Transverse colon (tissue), 4 donors: ENCODE data around the gene PDE10A. TPM values are rescaled to one million over a fixed set of nuclear protein-coding genes. Genes with fewer than 3 reads are reported as not detected.

Experiments used
- DNase-seq: peaks from one replicate; pipeline ENCODE4 v3.0.0-alpha.2; 2019
- H3K27ac ChIP-seq, 4 donors: fragments of 200-600 bp; sonication (generic); 2 replicates each; pipeline ENCODE4 v1.5.1; 2016 to 2018; ENCODE audit warnings: inconsistent platforms in 4 of 4
- H3K27me3 ChIP-seq: fragments of 200-600 bp; sonication (generic); 2 replicates; pipeline ENCODE4 v1.5.1; 2017; ENCODE audit warnings: inconsistent platforms
- H3K36me3 ChIP-seq, 4 donors: fragments of 200-600 bp; sonication (generic); 2 replicates each; pipeline ENCODE4 v1.5.1; 2017 to 2019; ENCODE audit warnings: inconsistent platforms in 4 of 4
- H3K4me1 ChIP-seq, 4 donors: fragments of 200-600 bp; sonication (generic); 2 replicates each; pipeline ENCODE4 v1.5.1; 2017 to 2020; ENCODE audit warnings: inconsistent platforms in 4 of 4
- H3K4me3 ChIP-seq, 4 donors: fragments of 200-600 bp; sonication (generic); 1 replicate in 1 of 4; 2 replicates in 3 of 4; pipeline versions ENCODE4 v1.5.1 to v1.6.1; 2017 to 2019; ENCODE audit warnings: inconsistent platforms in 4 of 4
- H3K9me3 ChIP-seq, 2 donors: fragments of 200-600 bp; sonication (generic); 2 replicates each; pipeline ENCODE4 v1.5.1; 2017 to 2019; ENCODE audit warnings: inconsistent platforms in 2 of 2
- EP300 ChIP-seq: sonication (generic); formaldehyde crosslinking; IDR thresholded peaks from one replicate; pipeline ENCODE4 v1.6.1; 2017; ENCODE audit warnings: antibody characterized with exemption, low read depth
- POLR2A ChIP-seq: fragments of 450-650 bp; IDR thresholded peaks from one replicate; pipeline ENCODE4 v1.6.1; 2016; ENCODE audit warnings: antibody characterized with exemption, mild to moderate bottlenecking, moderate library complexity
- POLR2AphosphoS5 ChIP-seq, 3 donors: sonication (generic); formaldehyde crosslinking; IDR thresholded peaks; one replicate each; pipeline ENCODE4 v1.6.1; 2016; ENCODE audit warnings: antibody characterized with exemption in 3 of 3
- WGBS, 2 donors: methylation state at CpG; one replicate each; pipeline ENCODE4 v1.1.5; 2018; ENCODE audit warnings: low coverage in 1 of 2; 5-methylcytosine and 5-hydroxymethylcytosine counted together
- in situ Hi-C, 4 donors: fragments of 200-750 bp; cut with MboI; loops; one replicate each; pipeline versions ENCODE4 v1.15.0 to v1.15.1; 2017; ENCODE audit warnings: low sequenced_read_pairs in 3 of 4, low pct_ligation_motif_present in 1 of 4, low pct_unique_long_range_greater_than_20kb in 1 of 4
- intact Hi-C: fragments of 100-400 bp; cut with DNase I; formaldehyde crosslinking; loops from one replicate; pipeline ENCODE4 v1.15.1; 2023; ENCODE audit warnings: low total_unique reads
- total RNA-seq, 4 donors: library from RNA; depleted of rRNA; stranded (reverse); fragments of >200 nt; gene quantifications; one replicate each; pipeline ENCODE4 v1.1.0, GENCODE V29; 2016
- TF ChIP-seq, protein P1 (sequence below), 5 experiments: fragments of 200-600 bp in 3 of 5; fragments of 450-650 bp in 2 of 5; sonication (generic) in 3 of 5; IDR thresholded peaks; 1 replicate in 2 of 5; 2 replicates in 3 of 5; pipeline ENCODE4 v1.5.1; 2016 to 2017; ENCODE audit warnings: antibody characterized with exemption in 5 of 5, inconsistent platforms in 3 of 5, mild to moderate bottlenecking in 2 of 5, moderate library complexity in 1 of 5

The PDE10A gene
- total RNA-seq, 4 donors from 2014 or later, result 1.4 to 15.3 (median 4.3) TPM

DNA sequence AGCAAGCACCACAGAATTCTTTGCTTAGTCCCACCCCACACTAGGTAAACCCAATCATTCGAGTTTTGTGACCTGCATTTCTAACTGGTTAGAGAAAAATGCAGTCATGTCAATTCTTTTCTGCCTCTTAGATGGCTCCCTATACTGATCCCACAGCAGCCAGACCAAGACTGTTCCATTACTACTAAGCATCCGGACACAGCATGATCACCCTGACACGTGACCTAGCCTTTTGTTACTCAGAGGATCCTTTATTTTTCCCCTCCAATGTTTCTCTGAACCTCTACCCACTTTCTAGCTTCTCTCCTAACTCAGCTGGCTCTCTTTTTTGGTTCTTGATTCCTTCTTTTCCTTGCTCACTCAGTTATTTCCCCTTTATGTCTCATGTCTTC, 87.9 kb downstream of the PDE10A start:
- Histone ChIP-seq H3K36me3 (no peaks in the 10 kb centered on the region), H3K4me3 (no peak overlapping the region), H3K27me3 (no peaks in the 10 kb centered on the region), H3K9me3 (no peaks in the 10 kb centered on the region), H3K27ac (no peak overlapping the region), H3K4me1 (peaks cover 0 to 3% (median 0%) of the 10 kb centered on the region in 4 donors)
- in situ Hi-C loops, result no loop called here
- intact Hi-C loops, result no loop called here
- no peak for DNase-seq
- 61 to 75% methylated on average over 3 of the region's 3 CpGs for WGBS, 2 donors
- TF ChIP-seq POLR2A, result no peak
- TF ChIP-seq, protein P1, sequence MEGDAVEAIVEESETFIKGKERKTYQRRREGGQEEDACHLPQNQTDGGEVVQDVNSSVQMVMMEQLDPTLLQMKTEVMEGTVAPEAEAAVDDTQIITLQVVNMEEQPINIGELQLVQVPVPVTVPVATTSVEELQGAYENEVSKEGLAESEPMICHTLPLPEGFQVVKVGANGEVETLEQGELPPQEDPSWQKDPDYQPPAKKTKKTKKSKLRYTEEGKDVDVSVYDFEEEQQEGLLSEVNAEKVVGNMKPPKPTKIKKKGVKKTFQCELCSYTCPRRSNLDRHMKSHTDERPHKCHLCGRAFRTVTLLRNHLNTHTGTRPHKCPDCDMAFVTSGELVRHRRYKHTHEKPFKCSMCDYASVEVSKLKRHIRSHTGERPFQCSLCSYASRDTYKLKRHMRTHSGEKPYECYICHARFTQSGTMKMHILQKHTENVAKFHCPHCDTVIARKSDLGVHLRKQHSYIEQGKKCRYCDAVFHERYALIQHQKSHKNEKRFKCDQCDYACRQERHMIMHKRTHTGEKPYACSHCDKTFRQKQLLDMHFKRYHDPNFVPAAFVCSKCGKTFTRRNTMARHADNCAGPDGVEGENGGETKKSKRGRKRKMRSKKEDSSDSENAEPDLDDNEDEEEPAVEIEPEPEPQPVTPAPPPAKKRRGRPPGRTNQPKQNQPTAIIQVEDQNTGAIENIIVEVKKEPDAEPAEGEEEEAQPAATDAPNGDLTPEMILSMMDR (IDR thresholded peaks at IDR 0.05), result no peak
- no peak for TF ChIP-seq POLR2AphosphoS5 (IDR thresholded peaks at IDR 0.05)
- TF ChIP-seq EP300, result no peak

DNA sequence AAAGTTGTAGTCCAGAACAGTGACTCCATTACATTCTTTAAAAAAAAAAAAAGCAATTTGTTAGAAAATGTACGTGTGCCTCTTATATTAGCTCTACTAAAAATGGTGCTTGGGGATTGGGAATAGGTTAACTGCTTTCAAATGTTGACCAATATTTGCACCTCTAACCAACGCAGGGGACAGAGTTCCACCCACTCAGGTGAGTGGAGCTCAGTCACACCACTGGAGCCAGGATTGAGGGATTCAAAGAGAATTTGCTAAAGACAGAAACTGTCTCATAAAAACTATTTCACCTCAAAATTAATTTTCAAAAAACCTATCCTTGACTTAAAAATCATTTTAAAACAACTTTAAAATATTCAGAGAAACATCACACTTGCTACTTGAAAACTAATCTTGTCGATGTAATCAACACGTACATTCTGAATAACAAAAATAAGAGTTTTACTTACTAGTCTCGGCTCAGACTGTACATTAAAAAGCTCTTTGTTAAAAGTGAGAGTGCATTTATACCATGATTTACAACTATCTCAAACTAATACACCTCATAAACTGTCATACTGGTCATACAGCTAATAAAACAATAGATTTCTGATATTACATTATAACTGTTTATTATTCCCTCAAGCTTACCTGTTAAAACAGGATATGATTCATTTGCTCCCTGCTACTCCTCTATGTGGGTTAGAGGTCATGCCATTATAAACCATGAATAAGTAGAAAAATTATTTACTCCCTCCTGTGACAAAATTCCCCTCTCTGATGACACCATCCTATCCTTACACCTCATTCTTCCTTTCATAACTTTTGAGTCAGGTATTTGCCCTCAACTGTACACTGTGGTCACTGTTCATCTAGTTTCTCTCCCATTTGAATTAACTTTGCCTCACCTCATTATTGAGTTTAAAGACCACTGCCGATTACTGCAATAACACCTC, 88.6 kb downstream of the PDE10A start:
- intact Hi-C loops, result no loop called here
- no peaks in the 10 kb centered on the region for H3K36me3 ChIP-seq
- no peak for DNase-seq

DNA sequence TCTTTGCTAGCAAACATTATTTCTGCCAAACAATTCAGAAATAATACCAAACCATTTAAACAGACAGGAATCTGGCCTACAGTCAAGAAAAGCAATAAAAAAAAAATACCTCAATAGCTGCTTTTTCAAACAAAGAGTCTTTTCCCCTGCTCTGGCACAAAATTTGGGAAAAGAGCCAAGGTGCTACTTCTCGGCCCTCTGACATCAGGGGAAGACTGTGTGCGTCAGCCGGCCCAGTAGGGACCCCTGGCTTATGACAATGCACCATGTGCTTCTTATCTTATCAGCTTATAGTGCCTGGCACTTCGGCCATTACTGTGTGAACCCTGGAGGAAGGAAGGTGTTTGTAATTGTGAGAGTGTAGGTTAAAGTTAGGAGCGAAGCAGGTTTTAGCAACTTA, 89.4 kb downstream of the PDE10A start:
- in situ Hi-C loops (no loop called here), intact Hi-C loops (no loop called here)
- no peak overlapping the region for H3K27ac ChIP-seq
- no peak for TF ChIP-seq EP300
- TF ChIP-seq, protein P1 (IDR thresholded peaks at IDR 0.05), result no peak
- no peak for TF ChIP-seq POLR2AphosphoS5 (IDR thresholded peaks at IDR 0.05)
- TF ChIP-seq POLR2A, result no peak
- 5 to 35% methylated on average over 3 to 5 of the region's 5 CpGs for WGBS, 2 donors
- H3K4me1 ChIP-seq, result peaks cover 0 to 3% (median 0%) of the 10 kb centered on the region in 4 donors
- H3K4me3 ChIP-seq, result no peak overlapping the region
- no peaks in the 10 kb centered on the region for H3K36me3 ChIP-seq
- no peaks in the 10 kb centered on the region for H3K27me3 ChIP-seq
- DNase-seq, result no peak
- no peaks in the 10 kb centered on the region for H3K9me3 ChIP-seq

More for the DNA sequence above, 88.6 kb downstream of the PDE10A start:
- WGBS, 2 donors, result 73 to 77% methylated on average over 6 of the region's 6 CpGs
- in situ Hi-C loops, result no loop called here
- no peak overlapping the region for H3K27ac ChIP-seq
- H3K9me3 ChIP-seq, result no peaks in the 10 kb centered on the region
- H3K4me1 ChIP-seq, result peaks cover 0 to 3% (median 0%) of the 10 kb centered on the region in 4 donors
- no peak for TF ChIP-seq POLR2A
- TF ChIP-seq, protein P1 (IDR thresholded peaks at IDR 0.05), result no peak
- TF ChIP-seq EP300, result no peak
- no peak for TF ChIP-seq POLR2AphosphoS5 (IDR thresholded peaks at IDR 0.05)
- H3K4me3 ChIP-seq, result no peak overlapping the region
- no peaks in the 10 kb centered on the region for H3K27me3 ChIP-seq

DNA sequence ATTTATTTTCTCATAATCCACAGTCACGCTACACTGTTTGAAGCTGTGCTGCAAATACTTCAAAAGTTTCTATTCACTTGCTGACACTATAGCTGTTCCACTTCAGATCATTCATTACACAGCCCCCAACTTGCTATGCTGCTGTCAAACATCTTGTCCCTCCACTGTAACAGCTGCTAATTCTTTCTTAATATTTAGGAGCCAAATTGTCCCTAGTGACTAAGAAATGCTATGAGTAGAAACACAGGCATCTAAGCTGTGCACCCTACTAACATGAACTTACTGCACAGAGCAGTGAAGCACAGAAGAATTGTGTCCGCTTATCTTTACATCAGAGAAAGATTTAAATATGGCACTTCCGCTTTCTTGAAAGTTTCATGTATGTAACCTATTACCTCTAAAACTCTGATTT, 91.3 kb downstream of the PDE10A start:
- intact Hi-C loops, result no loop called here
- Histone ChIP-seq H3K9me3 (no peaks in the 10 kb centered on the region), H3K36me3 (no peaks in the 10 kb centered on the region), H3K27me3 (no peaks in the 10 kb centered on the region), H3K4me3 (no peak overlapping the region), H3K4me1 (peaks cover 0 to 3% (median 0%) of the 10 kb centered on the region in 4 donors), H3K27ac (no peak overlapping the region)
- no peak for DNase-seq
- TF ChIP-seq, protein P1 (IDR thresholded peaks at IDR 0.05), result no peak
- no peak for TF ChIP-seq POLR2AphosphoS5 (IDR thresholded peaks at IDR 0.05)
- no peak for TF ChIP-seq EP300
- no peak for TF ChIP-seq POLR2A
- in situ Hi-C loops, result no loop called here
- WGBS, 2 donors, result 73 to 87% methylated on average over 2 to 3 of the region's 3 CpGs
